Measurements from ENCODE around the gene CCDC126. TPM values are rescaled to one million over a fixed set of nuclear protein-coding genes. Genes with fewer than 3 reads are reported as not detected.

Gene CCDC126
- total and polyA plus RNA-seq, 2 of the 8 experiments (the other 6 are each of a cell fraction or from before 2014, with no cell fraction given), result 1.4 to 5.3 TPM

DNA sequence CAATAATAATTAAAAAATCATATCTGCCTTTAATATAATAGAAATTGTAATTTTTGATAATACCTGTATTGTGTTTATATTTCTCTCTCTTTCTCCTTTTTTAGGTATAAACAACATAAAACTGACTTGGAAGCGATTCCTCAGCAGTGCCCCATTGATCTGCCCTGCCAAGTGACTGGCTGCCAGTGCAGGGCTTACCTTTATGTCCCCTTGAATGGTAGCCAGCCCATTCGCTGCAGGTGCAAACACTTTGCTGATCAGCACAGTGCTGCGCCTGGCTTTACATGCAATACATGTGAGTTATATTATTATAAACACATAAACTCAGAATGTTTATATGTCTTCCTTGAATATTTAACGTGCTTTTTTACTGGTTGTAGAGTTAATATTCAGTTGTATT lies 92.0 kb downstream of the CCDC126 start (continued):
- no peak for TF ChIP-seq CHD7 (IDR thresholded peaks at IDR 0.05; ENCODE audit: insufficient replicate concordance, low read length)
